Activated naive CD4-positive, alpha-beta T cell treated with anti-CD3 and anti-CD28 coated beads, Interleukin-2, amount 50 U/mL, for 72 hours (primary cell): Measurements from ENCODE around the gene SETDB2. TPM values are rescaled to one million over a fixed set of nuclear protein-coding genes. Genes with fewer than 3 reads are reported as not detected.
A peak's percentile ranks its signal among the peaks of the same experiment; 100 is the strongest.

Experiments used
- ATAC-seq, 2 donors: fragments of 150-1000 bp; cut with Tn5 transposase; 2 replicates each; pipeline ENCODE4 v1.10.0; 2021; ENCODE audit warnings: mild to moderate bottlenecking in 2 of 2, moderate library complexity in 2 of 2
- DNase-seq, 2 donors: peaks; one replicate each; pipeline ENCODE4 v3.0.0; 2021 to 2022; ENCODE audit warnings: low spot score in 2 of 2
- H3K27ac Mint-ChIP-seq, 2 donors: one replicate each; pipeline ENCODE4 v1.8.0; 2022; ENCODE audit warnings: mild to moderate bottlenecking in 2 of 2, mixed read lengths in 2 of 2
- H3K36me3 Mint-ChIP-seq, 2 donors: one replicate each; pipeline ENCODE4 v1.8.0; 2022; ENCODE audit warnings: mixed read lengths in 2 of 2
- H3K9me3 Mint-ChIP-seq, 2 donors: one replicate each; pipeline ENCODE4 v1.8.0; 2022; ENCODE audit warnings: mixed read lengths in 2 of 2
- total RNA-seq, 2 donors: library from RNA; stranded (reverse); gene quantifications; one replicate each; pipeline ENCODE4 v1.2.3, GENCODE V29; 2022

The SETDB2 gene
- total RNA-seq, 2 donors from 2014 or later: 16.0 to 22.7 TPM

DNA sequence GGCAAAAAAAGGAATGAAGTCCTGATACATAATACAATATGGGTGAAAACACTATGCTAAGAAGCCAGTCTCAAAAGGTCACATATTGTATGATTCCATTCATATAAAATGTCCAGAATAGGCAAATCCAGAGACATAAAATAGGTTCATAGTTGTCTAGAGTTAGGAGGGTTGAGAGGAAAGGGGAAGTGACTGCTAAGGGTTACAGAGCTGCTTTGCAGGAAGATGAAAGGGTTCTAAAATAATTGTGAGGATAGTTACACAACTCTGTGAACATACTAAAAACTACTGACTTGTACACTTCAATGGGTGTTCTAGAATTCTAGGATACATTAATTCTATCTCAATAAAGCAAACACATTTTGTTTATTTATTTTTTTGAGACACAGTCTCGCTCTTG, 25.9 kb upstream of the SETDB2 start:
- Mint-ChIP-seq H3K36me3 (no peaks in the 10 kb centered on the region), H3K9me3 (no peaks in the 10 kb centered on the region), H3K27ac (no peak overlapping the region)
- DNase-seq (no peak), ATAC-seq (no peak)

DNA sequence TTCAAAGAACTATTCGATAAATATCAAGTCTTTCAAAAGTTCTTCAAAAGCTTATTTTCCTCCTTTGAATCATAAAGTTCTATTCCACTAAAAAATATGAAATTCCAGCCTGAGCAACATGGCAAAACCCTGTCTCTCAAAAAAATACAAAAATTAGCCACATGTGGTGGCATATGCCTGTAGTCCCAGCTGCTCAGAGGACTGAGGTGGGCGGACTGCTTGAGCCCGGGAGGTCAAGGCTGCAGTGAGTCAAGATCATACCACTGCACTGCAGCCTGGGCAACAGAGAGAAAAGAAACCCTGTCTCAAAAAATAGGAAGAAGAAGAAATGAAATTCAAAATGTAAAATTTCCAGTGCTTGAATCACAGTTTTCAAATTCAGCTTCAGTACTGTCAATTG, 24.8 kb upstream of the SETDB2 start:
- Mint-ChIP-seq H3K9me3 (no peaks in the 10 kb centered on the region), H3K27ac (no peak overlapping the region), H3K36me3 (no peaks in the 10 kb centered on the region)
- DNase-seq (no peak), ATAC-seq (no peak)

DNA sequence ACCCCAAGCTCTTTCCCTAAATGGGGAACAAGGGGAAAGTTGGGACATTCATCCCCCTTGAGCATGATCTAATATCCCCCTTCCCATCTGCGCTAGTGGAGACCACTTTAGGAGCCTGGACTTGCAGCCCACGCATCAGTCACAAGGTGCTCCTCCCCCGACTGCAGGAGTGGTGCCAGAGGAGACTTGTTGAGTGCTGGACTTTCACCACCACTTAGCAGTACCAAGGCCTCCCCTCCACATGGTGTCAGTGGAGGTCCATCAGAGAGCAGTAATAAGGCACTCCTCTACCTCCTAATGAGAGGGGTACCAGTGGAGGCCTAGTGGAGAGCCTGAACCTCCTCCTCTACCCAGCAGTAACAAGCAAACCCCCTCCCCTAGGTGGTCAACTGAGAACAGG, 22.7 kb upstream of the SETDB2 start:
- H3K27ac Mint-ChIP-seq: no peak overlapping the region
- ATAC-seq (peak; percentile 51 to 76), DNase-seq (peak in 1 of 2 donors; percentile 11)
- no peaks in the 10 kb centered on the region for H3K9me3 Mint-ChIP-seq
- no peaks in the 10 kb centered on the region for H3K36me3 Mint-ChIP-seq

- no peak overlapping the region for H3K27ac Mint-ChIP-seq
- no peak for ATAC-seq
- no peaks in the 10 kb centered on the region for H3K9me3 Mint-ChIP-seq
- no peak for DNase-seq
- no peaks in the 10 kb centered on the region for H3K36me3 Mint-ChIP-seq
Measured at GRCh38 chr13:49424011-49424560, 20.0 kb upstream of the SETDB2 start.

DNA sequence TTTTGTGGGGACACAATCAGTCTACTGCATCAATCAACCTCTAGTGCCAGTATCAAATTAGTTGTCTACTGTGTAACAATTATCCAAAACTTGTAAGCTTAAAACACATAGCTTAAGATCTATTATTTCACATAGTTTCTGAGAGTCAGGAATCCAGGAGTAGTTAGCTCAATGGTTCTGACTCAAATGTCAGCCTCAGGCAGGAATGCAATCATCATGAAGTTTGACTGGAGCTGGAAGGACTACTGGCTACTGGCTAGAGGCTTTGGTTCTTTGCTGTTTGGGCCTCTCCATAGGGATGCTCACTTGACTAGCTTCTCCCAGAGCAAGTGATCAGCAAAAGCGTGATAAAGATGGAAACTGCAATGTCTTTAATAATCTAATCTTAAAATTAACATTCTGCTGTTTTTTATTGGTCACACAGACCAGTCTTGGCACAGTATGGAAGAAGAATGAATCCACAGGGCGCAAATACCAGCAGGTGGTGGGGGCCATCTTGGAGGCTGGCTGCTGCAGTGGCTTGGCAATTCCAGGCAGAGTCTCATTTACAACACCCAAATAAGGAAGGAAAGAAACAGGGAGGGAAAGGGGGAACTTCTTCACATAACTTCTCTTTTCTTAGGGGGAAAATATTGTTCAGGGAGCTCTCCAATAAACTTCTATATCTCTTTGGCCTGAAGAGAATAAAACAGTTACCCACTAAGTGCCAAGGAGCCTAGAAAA, 15.9 kb upstream of the SETDB2 start:
- no peaks in the 10 kb centered on the region for H3K9me3 Mint-ChIP-seq
- no peaks in the 10 kb centered on the region for H3K36me3 Mint-ChIP-seq
- ATAC-seq: no peak
- no peak for DNase-seq
- H3K27ac Mint-ChIP-seq: no peak overlapping the region

- no peaks in the 10 kb centered on the region for H3K9me3 Mint-ChIP-seq
- no peaks in the 10 kb centered on the region for H3K36me3 Mint-ChIP-seq
- ATAC-seq: no peak
- no peak for DNase-seq
- no peak overlapping the region for H3K27ac Mint-ChIP-seq
Measured at GRCh38 chr13:49429121-49429520, 15.0 kb upstream of the SETDB2 start.

GRCh38 chr13:49435992-49436391, 8.1 kb upstream of the SETDB2 start:
- Mint-ChIP-seq H3K9me3 (no peaks in the 10 kb centered on the region), H3K27ac (no peak overlapping the region), H3K36me3 (no peaks in the 10 kb centered on the region)
- DNase-seq (no peak), ATAC-seq (no peak)

- DNase-seq (no peak), ATAC-seq (no peak)
- no peaks in the 10 kb centered on the region for H3K9me3 Mint-ChIP-seq
- H3K36me3 Mint-ChIP-seq: no peaks in the 10 kb centered on the region
- H3K27ac Mint-ChIP-seq: no peak overlapping the region
Measured at GRCh38 chr13:49436890-49437289, 7.2 kb upstream of the SETDB2 start.

GRCh38 chr13:49437705-49438104, 6.4 kb upstream of the SETDB2 start:
- no peak overlapping the region for H3K27ac Mint-ChIP-seq
- H3K9me3 Mint-ChIP-seq: no peaks in the 10 kb centered on the region
- ATAC-seq: no peak
- DNase-seq: no peak
- H3K36me3 Mint-ChIP-seq: no peaks in the 10 kb centered on the region

- peaks cover 9 to 12% of the 10 kb centered on the region in 2 donors for H3K36me3 Mint-ChIP-seq
- H3K9me3 Mint-ChIP-seq: no peaks in the 10 kb centered on the region
Measured at GRCh38 chr13:49439609-49440008, 4.5 kb upstream of the SETDB2 start.

DNA sequence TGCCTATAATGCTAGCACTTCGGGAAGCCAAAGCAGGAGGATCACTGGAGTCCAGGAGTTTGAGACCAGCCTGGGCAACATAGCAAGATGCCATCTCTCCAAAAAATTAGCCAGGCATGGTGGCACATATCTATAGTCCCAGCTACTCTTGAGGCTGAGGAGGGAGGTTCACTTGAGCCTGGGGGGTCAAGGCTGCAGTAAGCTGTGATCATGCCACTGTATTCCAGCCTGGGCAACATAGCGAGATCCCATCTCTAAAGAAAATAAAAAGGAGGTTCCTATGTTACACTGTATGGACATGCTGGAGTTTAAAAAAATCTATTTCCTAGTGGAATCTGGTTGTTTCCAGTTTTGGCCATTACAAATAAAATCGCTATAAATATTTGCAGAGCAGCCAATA, 2.8 kb upstream of the SETDB2 start:
- H3K9me3 Mint-ChIP-seq: no peaks in the 10 kb centered on the region
- H3K36me3 Mint-ChIP-seq: peaks cover 22 to 25% of the 10 kb centered on the region in 2 donors
- ATAC-seq: no peak
- no peak overlapping the region for H3K27ac Mint-ChIP-seq
- DNase-seq: no peak

More at GRCh38 chr13:49439609-49440008, 4.5 kb upstream of the SETDB2 start:
- ATAC-seq (no peak), DNase-seq (no peak)
- H3K27ac Mint-ChIP-seq: no peak overlapping the region

DNA sequence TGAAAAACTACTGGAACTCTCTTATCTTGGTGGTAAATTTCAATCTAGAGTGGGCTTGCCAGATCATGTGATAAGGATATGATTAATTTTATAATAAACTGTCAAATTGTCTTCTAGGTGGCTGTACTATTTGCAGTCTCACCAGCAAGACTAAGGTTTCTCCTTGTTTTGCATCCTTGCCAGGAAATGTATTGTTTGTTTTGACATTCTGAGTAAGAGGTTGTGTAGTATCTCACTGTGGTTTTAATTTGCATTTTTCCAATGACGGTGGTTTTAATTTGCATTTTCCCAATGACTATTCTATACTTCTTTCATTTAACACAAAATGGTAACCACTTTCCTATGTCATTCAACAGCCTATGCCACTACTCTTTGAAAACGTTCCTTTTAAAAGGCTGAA, 2.2 kb upstream of the SETDB2 start:
- H3K36me3 Mint-ChIP-seq: peaks cover 22 to 25% of the 10 kb centered on the region in 2 donors
- peak overlapping the region in 1 of 2 donors; percentile 69 for H3K27ac Mint-ChIP-seq
- DNase-seq: no peak
- no peak for ATAC-seq
- H3K9me3 Mint-ChIP-seq: no peaks in the 10 kb centered on the region

DNA sequence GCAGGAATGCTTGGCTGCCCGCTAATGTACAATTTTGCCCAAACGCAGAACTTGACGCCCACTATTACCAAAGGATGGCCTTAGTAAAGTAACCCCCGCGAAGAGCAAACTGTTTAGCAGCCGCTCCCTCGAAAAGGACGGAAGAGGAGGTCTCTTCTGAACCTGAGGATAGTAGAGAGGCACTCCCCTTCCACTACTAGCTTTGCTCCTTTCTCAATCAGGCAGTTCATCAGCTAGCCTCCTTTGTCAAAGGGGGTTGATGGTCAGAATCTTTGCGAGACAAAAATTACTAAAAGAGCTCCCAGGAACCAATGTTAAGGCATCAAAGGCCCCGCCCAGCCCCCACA, 744 bp upstream of the SETDB2 start:
- peaks cover 23 to 25% of the 10 kb centered on the region in 2 donors for H3K36me3 Mint-ChIP-seq
- H3K27ac Mint-ChIP-seq: peak overlapping the region; percentile 96 to 99
- no peaks in the 10 kb centered on the region for H3K9me3 Mint-ChIP-seq
- no peak for DNase-seq
- no peak for ATAC-seq

DNA sequence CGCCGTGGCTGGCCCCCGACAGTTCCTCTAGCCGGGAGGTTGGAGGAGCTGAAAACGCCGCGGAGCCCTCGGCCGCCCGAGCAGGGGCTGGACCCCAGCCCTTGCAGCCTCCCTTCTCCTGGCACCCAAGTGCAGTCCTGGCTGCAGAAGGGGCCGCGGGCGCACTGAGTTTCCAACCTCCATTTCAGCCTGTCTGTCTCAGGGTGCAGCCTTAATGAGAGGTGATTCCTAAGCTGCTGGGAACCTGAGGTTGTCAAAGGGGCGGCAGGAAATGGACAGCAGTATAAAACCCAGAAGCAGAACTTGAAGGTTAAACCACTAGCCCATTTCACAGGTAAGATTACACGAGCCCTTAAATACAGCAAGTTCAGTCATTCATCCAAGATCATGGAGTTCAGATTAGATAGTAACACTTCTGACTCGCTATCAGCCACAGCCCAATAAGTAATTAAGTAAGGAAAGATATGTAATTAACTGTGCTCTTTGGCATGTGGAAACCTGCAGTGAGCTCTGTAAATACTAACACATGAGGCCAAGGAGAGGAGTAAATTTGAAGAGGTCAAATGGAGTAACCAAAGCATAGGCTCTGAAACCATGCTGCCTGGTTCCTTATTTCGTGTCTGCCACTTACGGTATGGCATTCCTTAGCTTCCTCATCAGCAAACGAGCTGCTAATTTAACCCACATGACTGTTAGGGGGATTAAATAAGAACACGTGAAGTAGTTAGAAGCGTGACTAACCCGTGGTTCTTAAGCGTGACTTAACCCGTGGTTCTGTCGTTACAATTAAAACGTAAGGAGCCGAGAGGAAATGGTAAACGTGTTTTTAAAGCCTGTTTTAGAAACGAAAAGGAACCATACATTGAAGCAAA, 686 bp downstream of the SETDB2 start:
- ATAC-seq (peak; percentile 14 to 17), DNase-seq (peak in 1 of 2 donors; percentile 7)
- Mint-ChIP-seq H3K36me3 (peaks cover 25 to 37% of the 10 kb centered on the region in 2 donors), H3K9me3 (peaks cover 0 to 4% of the 10 kb centered on the region in 2 donors), H3K27ac (peak overlapping the region; percentile 79 to 96)

- Mint-ChIP-seq H3K9me3 (peaks cover 0 to 5% of the 10 kb centered on the region in 2 donors), H3K27ac (peak overlapping the region; percentile 87 to 96), H3K36me3 (peaks cover 25 to 38% of the 10 kb centered on the region in 2 donors)
- DNase-seq: no peak
- no peak for ATAC-seq
Measured at GRCh38 chr13:49446473-49446872, 2.4 kb downstream of the SETDB2 start.

GRCh38 chr13:49448753-49449152, 4.7 kb downstream of the SETDB2 start:
- no peak for DNase-seq
- Mint-ChIP-seq H3K9me3 (peaks cover 0 to 5% of the 10 kb centered on the region in 2 donors), H3K27ac (no peak overlapping the region), H3K36me3 (peaks cover 17 to 44% of the 10 kb centered on the region in 2 donors)
- ATAC-seq: no peak

- peaks cover 0 to 5% of the 10 kb centered on the region in 2 donors for H3K9me3 Mint-ChIP-seq
Measured at GRCh38 chr13:49450105-49450819, 6.2 kb downstream of the SETDB2 start.

More at GRCh38 chr13:49450105-49450819, 6.2 kb downstream of the SETDB2 start:
- ATAC-seq (peak in 1 of 2 donors; percentile 70), DNase-seq (no peak)
- Mint-ChIP-seq H3K27ac (no peak overlapping the region), H3K36me3 (peaks cover 6 to 38% of the 10 kb centered on the region in 2 donors)
